Fibroblast of the aortic adventitia (primary cell): ENCODE measurements around the gene PACRG. TPM values are rescaled to one million over a fixed set of nuclear protein-coding genes. Genes with fewer than 3 reads are reported as not detected.

Source experiments
- DNase-seq: peaks from one replicate; pipeline ENCODE4 v3.0.0-alpha.2; 2010; ENCODE audit warnings: low read depth
- H3K4me3 ChIP-seq: 2 replicates; pipeline ENCODE4 v1.5.1; 2011; ENCODE audit warnings: low read depth, mild to moderate bottlenecking, control low read depth, low read length, moderate library complexity
- total RNA-seq: library from RNA; depleted of rRNA; stranded (reverse); fragments of >200 nt; gene quantifications from 2 replicates; pipeline ENCODE4 v1.2.3, GENCODE V29; 2012; ENCODE audit warnings: low replicate concordance
- TF ChIP-seq, protein P1 (sequence below): IDR thresholded peaks from 2 replicates; pipeline ENCODE4 v1.5.1; 2011; ENCODE audit warnings: mild to moderate bottlenecking, low read length, control low read depth, inconsistent platforms; ENCODE audit not compliant: insufficient read depth

The PACRG gene
- total RNA-seq, 1 donor: 0.63 TPM

DNA sequence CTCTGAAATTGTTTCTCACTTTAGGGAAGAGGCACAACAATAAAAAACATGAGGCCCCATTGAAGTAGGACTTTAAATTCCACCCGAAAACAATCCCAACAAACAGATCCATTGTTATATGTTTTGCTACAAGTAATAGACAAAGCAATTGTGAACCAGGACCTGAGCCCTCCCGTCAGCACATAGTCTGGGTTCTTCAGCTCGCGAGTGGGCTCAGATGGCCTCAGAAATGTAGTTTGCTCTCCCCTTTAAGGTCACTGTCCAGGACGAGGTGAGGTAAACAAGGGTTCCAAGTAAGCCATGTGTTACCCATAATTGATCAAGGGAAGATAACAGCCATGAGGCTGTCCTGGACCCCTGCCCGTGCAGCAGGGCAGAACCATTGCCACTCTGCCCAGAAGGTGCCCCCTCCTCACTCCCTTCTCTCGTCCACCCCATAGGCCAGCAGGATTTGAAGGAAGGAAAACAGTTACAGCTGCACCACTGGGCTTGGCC is 526.6 kb downstream of the PACRG start:
- TF ChIP-seq, protein P1, sequence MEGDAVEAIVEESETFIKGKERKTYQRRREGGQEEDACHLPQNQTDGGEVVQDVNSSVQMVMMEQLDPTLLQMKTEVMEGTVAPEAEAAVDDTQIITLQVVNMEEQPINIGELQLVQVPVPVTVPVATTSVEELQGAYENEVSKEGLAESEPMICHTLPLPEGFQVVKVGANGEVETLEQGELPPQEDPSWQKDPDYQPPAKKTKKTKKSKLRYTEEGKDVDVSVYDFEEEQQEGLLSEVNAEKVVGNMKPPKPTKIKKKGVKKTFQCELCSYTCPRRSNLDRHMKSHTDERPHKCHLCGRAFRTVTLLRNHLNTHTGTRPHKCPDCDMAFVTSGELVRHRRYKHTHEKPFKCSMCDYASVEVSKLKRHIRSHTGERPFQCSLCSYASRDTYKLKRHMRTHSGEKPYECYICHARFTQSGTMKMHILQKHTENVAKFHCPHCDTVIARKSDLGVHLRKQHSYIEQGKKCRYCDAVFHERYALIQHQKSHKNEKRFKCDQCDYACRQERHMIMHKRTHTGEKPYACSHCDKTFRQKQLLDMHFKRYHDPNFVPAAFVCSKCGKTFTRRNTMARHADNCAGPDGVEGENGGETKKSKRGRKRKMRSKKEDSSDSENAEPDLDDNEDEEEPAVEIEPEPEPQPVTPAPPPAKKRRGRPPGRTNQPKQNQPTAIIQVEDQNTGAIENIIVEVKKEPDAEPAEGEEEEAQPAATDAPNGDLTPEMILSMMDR: no peak
- H3K4me3 ChIP-seq: no peak overlapping the region
- no peak for DNase-seq

DNA sequence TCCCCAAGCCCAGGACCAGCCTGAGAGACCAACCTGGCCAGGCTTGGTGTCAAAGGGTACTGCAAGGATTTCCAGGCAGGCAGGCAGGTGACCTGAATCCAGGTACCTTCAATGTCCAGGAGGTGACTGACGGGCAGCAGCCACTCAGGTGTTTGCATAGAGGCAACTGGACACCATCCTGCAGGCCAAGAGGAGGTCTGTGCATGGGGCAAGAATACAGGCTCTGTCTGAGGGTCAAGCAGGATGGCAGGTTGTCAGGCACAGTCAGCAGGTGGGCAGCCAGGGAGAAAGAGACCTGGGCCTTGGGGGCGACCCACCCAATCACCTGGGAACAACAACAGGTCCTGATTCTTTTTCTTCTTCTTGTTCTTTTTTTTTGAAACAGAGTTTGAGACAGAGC is 527.5 kb downstream of the PACRG start:
- DNase-seq: no peak
- TF ChIP-seq, protein P1: no peak
- H3K4me3 ChIP-seq: no peak overlapping the region

DNA sequence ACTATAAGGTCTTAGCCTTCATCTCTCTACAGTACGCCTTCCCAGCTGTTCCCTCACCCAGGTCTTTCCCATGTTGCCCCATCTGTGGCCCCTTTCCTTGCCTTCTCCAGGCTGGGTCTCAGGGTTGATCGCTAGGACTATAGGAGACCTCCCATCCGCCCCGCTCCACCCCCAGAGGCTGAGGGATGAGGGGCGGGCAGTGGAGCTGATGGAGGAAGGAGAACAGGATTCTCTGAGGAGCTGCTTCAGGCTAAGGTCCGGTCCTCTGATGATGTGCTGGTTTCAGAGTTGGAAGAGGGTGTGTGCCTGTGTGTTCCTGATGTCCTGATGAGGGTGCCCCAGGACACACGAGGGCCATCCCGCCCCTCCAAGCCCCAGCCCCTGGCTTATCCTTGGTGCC is 531.9 kb downstream of the PACRG start:
- TF ChIP-seq, protein P1: no peak
- no peak for DNase-seq
- H3K4me3 ChIP-seq: no peak overlapping the region

DNA sequence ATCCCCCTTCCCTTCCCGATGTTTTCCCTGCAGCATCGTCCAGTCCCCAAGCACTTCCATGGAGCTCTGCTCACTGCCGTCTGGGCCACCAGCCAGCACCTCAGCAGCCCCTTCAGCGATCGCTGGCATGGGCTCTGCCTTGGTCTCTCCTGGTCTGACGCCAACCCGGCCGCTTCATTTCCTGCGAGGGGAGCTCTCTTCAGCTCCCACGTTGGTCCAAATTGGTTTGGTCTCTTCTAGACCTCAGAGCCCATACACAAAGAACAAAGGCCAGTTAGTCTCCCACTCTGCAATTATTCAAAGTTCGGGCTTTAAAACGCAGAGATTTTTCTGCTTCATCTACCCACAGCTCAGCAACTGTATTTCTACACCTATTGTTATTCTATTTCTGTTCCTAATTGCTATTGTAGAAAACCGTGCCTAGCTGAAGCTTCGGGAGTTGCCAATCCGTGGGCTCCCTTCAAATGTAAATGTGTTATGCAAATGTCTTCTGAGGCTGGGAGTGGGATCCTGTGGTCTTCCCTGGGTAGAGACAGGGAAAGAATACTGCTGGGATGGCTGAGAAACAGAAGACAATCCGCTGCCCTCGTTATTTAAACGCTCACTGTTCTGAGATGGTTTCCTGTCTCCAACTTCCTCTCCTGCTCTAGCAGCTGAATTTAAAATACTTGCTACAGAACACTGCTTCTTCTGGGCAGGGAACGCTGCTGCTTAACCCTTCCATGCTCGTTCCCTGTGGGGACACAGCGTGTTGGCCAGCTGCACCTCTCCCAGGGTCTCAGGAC is 532.5 kb downstream of the PACRG start:
- TF ChIP-seq, protein P1: no peak
- DNase-seq: peak; percentile 3
- no peak overlapping the region for H3K4me3 ChIP-seq

DNA sequence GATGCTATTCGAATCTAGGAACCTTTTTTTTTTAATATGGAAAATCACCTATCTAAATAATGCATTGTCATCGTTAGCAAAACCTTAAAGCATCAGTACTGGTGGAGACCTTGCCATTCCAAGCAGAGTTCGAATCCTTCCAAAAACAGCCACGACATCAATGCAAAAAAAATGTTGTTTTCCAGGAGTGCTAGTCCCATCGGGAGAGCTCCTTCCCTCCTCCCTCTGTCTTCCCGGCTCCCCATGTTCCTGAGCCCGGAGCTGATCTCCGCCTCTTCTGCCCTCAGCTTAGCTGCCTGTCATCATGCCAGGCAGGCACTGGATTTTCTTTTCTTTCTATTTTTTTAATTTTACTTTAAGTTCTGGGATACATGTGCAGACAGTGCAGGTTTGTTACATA is 533.1 kb downstream of the PACRG start:
- TF ChIP-seq, protein P1: no peak
- no peak for DNase-seq
- H3K4me3 ChIP-seq: no peak overlapping the region

DNA sequence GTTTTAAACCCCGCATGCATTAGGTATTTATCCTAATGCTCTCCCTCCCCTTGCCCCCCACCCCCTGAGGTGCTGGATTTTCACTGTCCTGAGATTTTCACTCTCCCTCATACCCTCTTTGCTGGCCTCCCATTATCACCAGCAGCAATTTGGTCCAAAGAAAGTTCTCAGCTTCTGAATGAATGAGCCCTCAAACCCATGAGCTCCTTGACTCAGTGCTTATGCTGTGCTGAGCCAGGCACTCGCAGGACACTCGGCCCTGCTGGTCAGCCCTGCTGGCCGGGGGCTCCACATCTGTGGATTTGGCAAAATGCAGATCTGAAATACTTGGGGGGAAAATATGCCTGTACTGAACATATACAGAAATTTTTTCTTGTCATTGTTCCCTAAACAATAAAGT is 533.6 kb downstream of the PACRG start:
- TF ChIP-seq, protein P1: no peak
- no peak for DNase-seq
- H3K4me3 ChIP-seq: no peak overlapping the region
